K562 (cell line): ENCODE measurements around the gene SPATA24. TPM values are rescaled to one million over a fixed set of nuclear protein-coding genes. Genes with fewer than 3 reads are reported as not detected.

Experiments
- ATF7 ChIP-seq: fragments of 450-650 bp; IDR thresholded peaks from 2 replicates; pipeline ENCODE4 v1.7.1; 2014; ENCODE audit warnings: mild to moderate bottlenecking, moderate library complexity
- BRD9 ChIP-seq: fragments of 450-650 bp; IDR thresholded peaks from 2 replicates; pipeline ENCODE4 v1.6.1; 2018; ENCODE audit warnings: low read depth; ENCODE audit not compliant: partially characterized antibody
- CHD4 ChIP-seq: fragments of 200-600 bp; sonication (generic); IDR thresholded peaks from 3 replicates; pipeline ENCODE4 v1.6.1; 2012; ENCODE audit warnings: low read depth, mild to moderate bottlenecking, mixed read lengths, low read length, inconsistent platforms; ENCODE audit not compliant: insufficient read depth, insufficient replicate concordance, poor library complexity, severe bottlenecking
- CREM ChIP-seq: IDR thresholded peaks from 2 replicates; pipeline ENCODE4 v1.6.1; 2014; ENCODE audit warnings: antibody characterized with exemption, low read depth
- CTCF ChIP-seq, 3 experiments: IDR thresholded peaks in 2 of 3; conservative IDR thresholded peaks in 1 of 3; 2 replicates each; pipeline ENCODE4 v1.5.1; 2011 to 2012; ENCODE audit warnings: low read length in 3 of 3, mild to moderate bottlenecking in 3 of 3, control low read depth in 2 of 3, improper control_type of control experiment in 1 of 3, inconsistent platforms in 1 of 3, low read depth in 1 of 3, mixed read lengths in 1 of 3, moderate library complexity in 1 of 3; ENCODE audit not compliant: insufficient read depth in 2 of 3
- DPF2 ChIP-seq: fragments of 450-650 bp; IDR thresholded peaks from 2 replicates; pipeline ENCODE4 v1.6.1; 2016
- FOXM1 ChIP-seq, 2 experiments: fragments of 450-650 bp in 1 of 2; sonication (generic) in 1 of 2; formaldehyde crosslinking in 1 of 2; IDR thresholded peaks; 2 replicates each; pipeline versions ENCODE4 v1.6.1 to v1.9.0; 2017 to 2022; ENCODE audit warnings: low read depth in 2 of 2, mild to moderate bottlenecking in 2 of 2, missing genetic modification reagents in 1 of 2, moderate library complexity in 1 of 2
- GTF2B ChIP-seq: IDR thresholded peaks from 2 replicates; pipeline ENCODE4 v1.6.1; 2011; ENCODE audit not compliant: insufficient read length; ENCODE audit errors: extremely low read depth
- KDM5B ChIP-seq: fragments of 200-600 bp; sonication (generic); IDR thresholded peaks from 2 replicates; pipeline ENCODE4 v1.6.1; 2012; ENCODE audit warnings: low read depth, mild to moderate bottlenecking, moderate library complexity, low read length, control low read depth, inconsistent platforms; ENCODE audit not compliant: insufficient replicate concordance
- L3MBTL2 ChIP-seq: fragments of 450-650 bp; IDR thresholded peaks from 2 replicates; pipeline ENCODE4 v1.6.1; 2016; ENCODE audit warnings: mild to moderate bottlenecking, moderate library complexity
- MECOM ChIP-seq: fragments of 250-450 bp; sonication (Bioruptor Pico); IDR thresholded peaks from 2 replicates; pipeline ENCODE4 v1.8.0; 2022; ENCODE audit warnings: inconsistent platforms
- NONO ChIP-seq, 2 experiments: fragments of 200-400 bp in 1 of 2; fragments of 450-650 bp in 1 of 2; formaldehyde crosslinking in 1 of 2; IDR thresholded peaks; 2 replicates each; pipeline ENCODE4 v1.6.1; 2017; ENCODE audit warnings: low read depth in 2 of 2, mild to moderate bottlenecking in 2 of 2, moderate library complexity in 2 of 2, low read length in 1 of 2
- PHB ChIP-seq: fragments of 250-450 bp; sonication (Bioruptor Pico); IDR thresholded peaks from 2 replicates; pipeline ENCODE4 v1.5.0; 2021
- POLR2A ChIP-seq: fragments of 450-650 bp; conservative IDR thresholded peaks from 2 replicates; pipeline ENCODE4 v1.6.1; 2016
- POLR3G ChIP-seq: IDR thresholded peaks from 2 replicates; pipeline ENCODE4 v1.6.1; 2011; ENCODE audit not compliant: insufficient read length, insufficient replicate concordance; ENCODE audit errors: extremely low read depth
- RAD51 ChIP-seq: fragments of 450-650 bp; IDR thresholded peaks from 2 replicates; pipeline ENCODE4 v1.7.1; 2016; ENCODE audit warnings: low read depth, mild to moderate bottlenecking, borderline replicate concordance
- SMARCB1 ChIP-seq: IDR thresholded peaks from 2 replicates; pipeline ENCODE4 v1.6.1; 2011; ENCODE audit warnings: improper control_type of control experiment, low read depth; ENCODE audit not compliant: insufficient read length
- SNIP1 ChIP-seq: fragments of 450-650 bp; IDR thresholded peaks from 2 replicates; pipeline ENCODE4 v1.7.1; 2017; ENCODE audit warnings: low read depth, mild to moderate bottlenecking
- VEZF1 ChIP-seq: fragments of 200-800 bp; sonication (Bioruptor generic); IDR thresholded peaks from 2 replicates; pipeline ENCODE4 v1.6.1; 2017; ENCODE audit warnings: missing genetic modification characterization, missing compliant biosample characterization
- WHSC1 ChIP-seq: IDR thresholded peaks from one replicate; pipeline ENCODE4 v1.6.1; 2012; ENCODE audit warnings: low read length, control low read depth, inconsistent platforms
- ZBED1 ChIP-seq: IDR thresholded peaks from 2 replicates; pipeline ENCODE4 v1.6.1; 2014
- ZBTB2 ChIP-seq: fragments of 450-650 bp; IDR thresholded peaks from 2 replicates; pipeline ENCODE4 v1.6.1; 2016; ENCODE audit warnings: antibody characterized with exemption
- ZNF324 ChIP-seq: fragments of 250-450 bp; sonication (Bioruptor Pico); IDR thresholded peaks from 2 replicates; pipeline ENCODE4 v1.4.0; 2020; ENCODE audit warnings: mild to moderate bottlenecking
- ZNF384 ChIP-seq: IDR thresholded peaks from 2 replicates; pipeline ENCODE4 v1.6.1; 2012; ENCODE audit warnings: low read depth, low read length, improper control_type of control experiment
- ZSCAN32 ChIP-seq: fragments of 450-650 bp; formaldehyde crosslinking; IDR thresholded peaks from 2 replicates; pipeline ENCODE4 v1.4.0; 2020; ENCODE audit warnings: mild to moderate bottlenecking, moderate library complexity
- polyA plus RNA-seq, 8 experiments: library from polyadenylated mRNA; depleted of rRNA in 4 of 8; stranded (reverse) in 5 of 8; unstranded in 3 of 8; fragments of >200 nt; fragmentation: Nextera tagmentation in 2 of 8; fragmentation: Illumina TruSeq in 1 of 8; extraction: Ambion mirVana in 2 of 8; extraction: Trizol in 1 of 8; gene quantifications; 2 replicates each; pipeline versions ENCODE4 v1.2.1 to v1.2.3, GENCODE V29; 2011 to 2014; ENCODE audit warnings: inconsistent platforms in 1 of 8, missing spikeins in 1 of 8
- total RNA-seq, 7 experiments: library from RNA; depleted of rRNA in 6 of 7; stranded (reverse); fragments of >200 nt in 6 of 7; fragmentation: Illumina TruSeq in 2 of 7; extraction: Trizol in 2 of 7; gene quantifications; 2 replicates each; pipeline versions ENCODE4 v1.2.1 to v1.2.3, GENCODE V29; 2011 to 2021; ENCODE audit warnings: low replicate concordance in 1 of 7

The SPATA24 gene
- total and polyA plus RNA-seq, 9 of the 15 experiments (the other 6 are each of a cell fraction or from before 2014, with no cell fraction given) = 4.1 to 12.6 (median 8.0) TPM

- TF ChIP-seq POLR3G = no peak
- no peak for TF ChIP-seq SNIP1
- TF ChIP-seq CREM = 0 out of 2 replicates have a peak, but pooled peaks have one; percentile 24
- no peak for TF ChIP-seq L3MBTL2
- TF ChIP-seq ZBED1 = no peak
- no peak for TF ChIP-seq KDM5B
- no peak for TF ChIP-seq BRD9
- peak; percentile 36; the same call in 1 of the 2 replicates for TF ChIP-seq ATF7
- no peak for TF ChIP-seq SMARCB1
- TF ChIP-seq GTF2B = no peak
- TF ChIP-seq NONO (IDR thresholded peaks at IDR 0.05; ENCODE audit: low read depth in 2 of 2, low read length in 1 of 2) = no peak
- no peak for TF ChIP-seq PHB (CRISPR knock-in tag)
- TF ChIP-seq DPF2 = no peak
- TF ChIP-seq ZNF384 = no peak
- no peak for TF ChIP-seq FOXM1 (IDR thresholded peaks at IDR 0.05; ENCODE audit: low read depth)
- no peak for TF ChIP-seq FOXM1 (CRISPR knock-in tag; IDR thresholded peaks at IDR 0.05; ENCODE audit: low read depth)
- 0 out of 2 replicates have a peak, but pooled peaks have one; percentile 17 for TF ChIP-seq VEZF1 (CRISPR knock-in tag)
- no peak for TF ChIP-seq CTCF (IDR thresholded peaks at IDR 0.05 in 2 of 3, conservative IDR thresholded peaks at IDR 0.05 in 1 of 3; ENCODE audit: insufficient read depth in 2 of 3, low read depth in 1 of 3, low read length in 3 of 3)
- no peak for TF ChIP-seq ZSCAN32 (CRISPR knock-in tag)
- TF ChIP-seq POLR2A = no peak
- TF ChIP-seq MECOM (CRISPR knock-in tag) = no peak
- no peak for TF ChIP-seq CHD4
- no peak for TF ChIP-seq ZBTB2
- TF ChIP-seq RAD51 = no peak
- no peak for TF ChIP-seq WHSC1
- no peak for TF ChIP-seq ZNF324 (CRISPR knock-in tag)
Observed at GRCh38 chr5:139446956-139447779, 43.3 kb upstream of the SPATA24 start (continued).
